Body of pancreas (tissue), 4 donors: ENCODE measurements around the gene HENMT1. TPM values are rescaled to one million over a fixed set of nuclear protein-coding genes. Genes with fewer than 3 reads are reported as not detected.
"Not testable (repeated sequence)": the region's sequence is repeated elsewhere in the genome, so short reads cannot be mapped to it uniquely, and the experiment has no call there.

Experiments used
- ATAC-seq: fragments of 150-250 bp; one replicate; pipeline ENCODE4 v1.9.1; 2016
- DNase-seq, 4 donors: peaks; one replicate each; pipeline ENCODE4 v3.0.0-alpha.2; 2019
- H3K27ac ChIP-seq, 4 donors: fragments of 200-600 bp; sonication (generic); 1 replicate in 3 of 4; 2 replicates in 1 of 4; pipeline versions ENCODE4 v1.5.1 to v1.6.1; 2016 to 2019; ENCODE audit warnings: mild to moderate bottlenecking in 1 of 4, mixed read lengths in 1 of 4, moderate library complexity in 1 of 4
- H3K27me3 ChIP-seq, 2 donors: fragments of 200-600 bp; sonication (generic); one replicate each; pipeline ENCODE4 v1.6.0; 2016; ENCODE audit warnings: mild to moderate bottlenecking in 1 of 2
- H3K36me3 ChIP-seq, 2 donors: fragments of 200-600 bp; sonication (generic); replicated peaks in 1 of 2; 2 replicates each; pipeline ENCODE4 v1.5.1; 2016; ENCODE audit warnings: low read depth in 2 of 2; ENCODE audit not compliant: insufficient read depth in 1 of 2
- H3K4me1 ChIP-seq: fragments of 200-600 bp; sonication (generic); one replicate; pipeline ENCODE4 v1.6.0; 2016
- H3K4me3 ChIP-seq, 2 donors: fragments of 200-600 bp; sonication (generic); 1 replicate in 1 of 2; 2 replicates in 1 of 2; pipeline ENCODE4 v1.5.1; 2016 to 2019
- H3K9me3 ChIP-seq, 3 donors: fragments of 200-600 bp; sonication (generic); 1 replicate in 2 of 3; 2 replicates in 1 of 3; pipeline ENCODE4 v1.5.1; 2016
- POLR2A ChIP-seq, 3 donors: fragments of 450-650 bp; IDR thresholded peaks; one replicate each; pipeline ENCODE4 v1.6.1; 2016; ENCODE audit warnings: antibody characterized with exemption in 3 of 3, mild to moderate bottlenecking in 2 of 3
- WGBS, 2 donors: methylation state at CpG; one replicate each; pipeline ENCODE4 v1.1.5; 2017; 5-methylcytosine and 5-hydroxymethylcytosine counted together
- intact Hi-C: fragments of 100-400 bp; cut with DNase I; formaldehyde crosslinking; loops from one replicate; pipeline ENCODE4 v1.15.1; 2023
- total RNA-seq, 2 donors: library from RNA; depleted of rRNA; stranded (reverse); fragments of >200 nt; gene quantifications; one replicate each; pipeline ENCODE4 v1.1.0, GENCODE V29; 2016
- TF ChIP-seq, protein P1 (sequence below), 7 experiments: fragments of 450-650 bp in 4 of 7; fragments of 200-600 bp in 3 of 7; sonication (generic) in 3 of 7; IDR thresholded peaks; one replicate each; pipeline ENCODE4 v1.5.1; 2016 to 2019; ENCODE audit warnings: antibody characterized with exemption in 7 of 7

The HENMT1 gene
- total RNA-seq, 2 donors from 2014 or later, result 1.3 to 1.6 TPM

DNA sequence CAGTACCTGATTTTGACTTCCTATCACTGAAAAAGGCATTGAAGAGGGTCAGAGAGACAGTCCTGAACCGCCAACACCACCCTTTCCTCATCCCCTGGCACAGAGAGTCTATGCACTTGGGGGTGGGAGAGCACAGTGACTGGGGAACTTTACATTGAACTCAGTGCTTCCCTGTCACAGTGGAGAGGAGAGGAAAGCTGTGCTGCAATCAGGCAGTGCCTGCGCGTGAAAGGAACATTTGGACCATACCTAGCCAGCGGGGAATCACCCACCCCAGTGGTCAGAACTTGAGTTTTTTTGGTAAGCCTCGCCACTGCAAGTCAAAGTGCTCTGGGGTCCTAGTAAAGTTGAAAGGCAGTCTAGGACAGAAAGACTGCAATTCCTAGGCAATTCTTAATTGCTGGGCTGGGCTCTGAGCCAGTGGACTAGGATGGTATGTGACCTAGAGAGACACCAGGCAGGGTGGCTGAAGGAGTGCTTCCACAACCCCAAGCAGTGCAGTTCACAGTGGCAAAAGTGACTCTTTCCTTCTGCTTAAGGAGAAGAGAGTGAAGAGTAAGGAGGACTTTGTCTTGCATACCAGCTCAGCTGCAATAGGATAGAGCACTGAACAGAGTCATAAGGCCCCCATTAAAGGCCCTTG, 9.4 kb upstream of the HENMT1 start:
- DNase-seq (no peak), ATAC-seq (no peak)
- intact Hi-C loops, result no loop called here
- Histone ChIP-seq H3K27me3 (no peaks in the 10 kb centered on the region), H3K4me3 (no peak overlapping the region), H3K9me3 (no peaks in the 10 kb centered on the region), H3K36me3 (no peaks in the 10 kb centered on the region), H3K27ac (no peak overlapping the region), H3K4me1 (no peaks in the 10 kb centered on the region)
- no peak for TF ChIP-seq POLR2A (IDR thresholded peaks at IDR 0.05)
- TF ChIP-seq, protein P1, sequence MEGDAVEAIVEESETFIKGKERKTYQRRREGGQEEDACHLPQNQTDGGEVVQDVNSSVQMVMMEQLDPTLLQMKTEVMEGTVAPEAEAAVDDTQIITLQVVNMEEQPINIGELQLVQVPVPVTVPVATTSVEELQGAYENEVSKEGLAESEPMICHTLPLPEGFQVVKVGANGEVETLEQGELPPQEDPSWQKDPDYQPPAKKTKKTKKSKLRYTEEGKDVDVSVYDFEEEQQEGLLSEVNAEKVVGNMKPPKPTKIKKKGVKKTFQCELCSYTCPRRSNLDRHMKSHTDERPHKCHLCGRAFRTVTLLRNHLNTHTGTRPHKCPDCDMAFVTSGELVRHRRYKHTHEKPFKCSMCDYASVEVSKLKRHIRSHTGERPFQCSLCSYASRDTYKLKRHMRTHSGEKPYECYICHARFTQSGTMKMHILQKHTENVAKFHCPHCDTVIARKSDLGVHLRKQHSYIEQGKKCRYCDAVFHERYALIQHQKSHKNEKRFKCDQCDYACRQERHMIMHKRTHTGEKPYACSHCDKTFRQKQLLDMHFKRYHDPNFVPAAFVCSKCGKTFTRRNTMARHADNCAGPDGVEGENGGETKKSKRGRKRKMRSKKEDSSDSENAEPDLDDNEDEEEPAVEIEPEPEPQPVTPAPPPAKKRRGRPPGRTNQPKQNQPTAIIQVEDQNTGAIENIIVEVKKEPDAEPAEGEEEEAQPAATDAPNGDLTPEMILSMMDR (IDR thresholded peaks at IDR 0.05), result no peak
- WGBS, 2 donors, result 75 to 87% methylated on average over 3 to 5 of the region's 5 CpGs

DNA sequence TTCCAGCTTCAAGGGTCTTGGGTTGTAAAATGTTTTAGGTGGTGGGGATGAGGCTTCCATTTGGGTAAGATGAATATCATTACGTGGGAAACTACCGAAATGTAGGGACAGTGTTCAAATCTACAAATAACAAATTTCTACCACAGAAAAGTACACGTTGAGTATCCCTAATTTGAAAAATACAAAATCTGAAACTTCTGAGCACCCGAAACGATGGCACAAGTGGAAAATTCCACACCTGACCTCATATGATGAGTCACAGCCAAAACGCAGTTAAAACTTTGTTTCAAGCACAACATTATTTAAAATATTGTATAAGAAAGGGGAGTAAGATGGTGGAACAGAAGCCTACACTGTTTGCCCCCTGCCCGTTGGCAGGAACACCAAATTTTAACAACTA, 8.8 kb upstream of the HENMT1 start:
- intact Hi-C loops, result no loop called here
- no peak overlapping the region for H3K27ac ChIP-seq
- no peaks in the 10 kb centered on the region for H3K27me3 ChIP-seq
- no peaks in the 10 kb centered on the region for H3K9me3 ChIP-seq
- DNase-seq, result no peak
- H3K4me1 ChIP-seq, result no peaks in the 10 kb centered on the region
- H3K4me3 ChIP-seq, result no peak overlapping the region
- whole genome bisulfite sequencing, 2 donors, result 64 to 65% methylated on average over 7 of the region's 7 CpGs
- no peaks in the 10 kb centered on the region for H3K36me3 ChIP-seq
- TF ChIP-seq POLR2A (IDR thresholded peaks at IDR 0.05), result no peak
- TF ChIP-seq, protein P1 (IDR thresholded peaks at IDR 0.05), result no peak
- ATAC-seq, result no peak

DNA sequence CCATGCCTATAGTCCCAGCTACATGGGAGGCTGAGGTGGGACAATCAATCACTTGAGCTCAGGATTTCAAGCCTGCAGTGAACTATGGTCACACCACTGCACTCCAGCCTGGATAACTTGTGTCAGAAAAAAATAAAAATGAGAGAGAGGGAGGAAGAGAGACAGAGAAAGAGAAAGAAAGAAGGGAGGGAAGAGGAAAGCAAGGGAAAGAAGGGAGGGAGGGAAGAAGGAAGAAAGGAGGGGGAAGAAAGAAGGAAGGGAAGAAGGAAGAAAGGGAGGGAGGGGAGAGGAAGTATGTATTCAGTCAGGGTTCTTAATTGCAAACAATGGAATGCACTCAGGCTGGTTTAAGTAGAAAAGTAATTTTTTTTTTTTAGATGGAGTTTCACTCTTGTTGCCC, 7.9 kb upstream of the HENMT1 start:
- Histone ChIP-seq H3K36me3 (no peaks in the 10 kb centered on the region), H3K9me3 (no peaks in the 10 kb centered on the region), H3K4me3 (no peak overlapping the region), H3K4me1 (no peaks in the 10 kb centered on the region), H3K27me3 (no peaks in the 10 kb centered on the region), H3K27ac (no peak overlapping the region)
- DNase-seq (no peak), ATAC-seq (no peak)
- intact Hi-C loops, result no loop called here
- TF ChIP-seq POLR2A (IDR thresholded peaks at IDR 0.05), result no peak

DNA sequence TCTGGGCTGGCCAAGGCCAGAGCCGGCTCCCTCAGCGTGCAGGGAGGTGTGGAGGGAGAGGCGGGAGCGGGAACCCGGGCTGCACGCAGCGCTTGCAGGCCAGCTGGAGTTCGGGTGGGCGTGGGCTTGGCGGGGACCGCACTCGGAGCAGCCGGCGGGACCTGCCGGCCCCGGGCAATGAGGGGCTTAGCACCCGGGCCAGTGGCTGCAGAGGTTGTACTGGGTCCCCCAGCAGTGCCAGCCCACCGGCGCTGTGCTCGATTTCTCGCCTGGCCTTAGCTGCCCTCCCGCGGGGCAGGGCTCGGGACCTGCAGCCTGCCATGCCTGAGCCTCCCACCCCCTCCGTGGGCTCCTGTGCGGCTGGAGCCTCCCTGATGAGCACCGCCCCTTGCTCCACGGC, 6.5 kb upstream of the HENMT1 start:
- H3K9me3 ChIP-seq, DNase-seq, H3K4me1 ChIP-seq, H3K27me3 ChIP-seq, ATAC-seq, H3K27ac ChIP-seq, intact Hi-C loops, H3K36me3 ChIP-seq, H3K4me3 ChIP-seq: not testable (repeated sequence)
- WGBS, 2 donors, result 89 to 94% methylated on average over 5 to 23 of the region's 28 CpGs

DNA sequence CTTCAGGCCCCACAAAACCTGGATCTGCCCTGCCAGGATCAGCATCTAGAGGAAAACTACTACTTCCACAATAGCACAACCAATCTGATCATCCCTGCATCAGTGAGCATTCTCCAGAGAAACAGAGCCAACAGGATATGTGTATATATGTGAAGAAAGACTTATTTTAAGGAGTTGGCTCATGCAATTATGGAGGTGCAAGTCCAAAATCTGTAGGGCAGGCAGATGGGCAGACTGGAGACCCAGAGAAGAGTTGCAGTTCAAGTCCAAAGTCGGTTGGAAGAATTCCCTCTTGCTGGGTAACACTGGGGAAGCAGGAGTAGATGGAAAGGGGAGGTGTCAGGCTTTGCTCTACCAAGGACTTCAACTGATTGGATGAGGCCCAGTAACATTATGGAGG, 4.9 kb upstream of the HENMT1 start:
- no peaks in the 10 kb centered on the region for H3K36me3 ChIP-seq
- no peak overlapping the region for H3K27ac ChIP-seq
- peaks cover 0 to 6% of the 10 kb centered on the region in 2 donors for H3K27me3 ChIP-seq
- DNase-seq, result no peak
- TF ChIP-seq POLR2A (IDR thresholded peaks at IDR 0.05), result no peak
- TF ChIP-seq, protein P1 (IDR thresholded peaks at IDR 0.05), result no peak
- no peak for ATAC-seq
- peaks cover 7% of the 10 kb centered on the region for H3K4me1 ChIP-seq
- intact Hi-C loops, result no loop called here
- no peaks in the 10 kb centered on the region for H3K9me3 ChIP-seq
- WGBS, 2 donors, result 38 to 46% methylated on average over 1 of the region's 1 CpG
- no peak overlapping the region for H3K4me3 ChIP-seq

DNA sequence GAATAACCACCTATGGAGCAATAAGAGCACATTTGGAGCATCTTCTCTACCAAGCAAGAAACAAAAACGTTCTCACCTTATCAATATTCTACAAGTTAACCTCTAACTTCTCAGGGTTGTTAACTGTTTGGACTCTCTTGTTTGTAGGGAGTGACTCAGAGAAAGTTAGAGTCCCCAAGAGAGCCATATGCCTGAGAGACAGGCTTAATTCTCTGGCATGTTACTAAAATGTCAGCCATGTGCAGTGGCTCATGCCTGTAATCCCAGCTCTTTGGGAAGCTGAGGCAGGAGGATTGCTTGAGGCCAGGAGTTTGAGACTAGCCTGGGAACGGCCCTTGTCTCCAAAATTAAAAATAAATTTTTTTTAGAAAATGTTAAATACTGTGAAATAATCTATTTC, 4.2 kb upstream of the HENMT1 start:
- WGBS, 2 donors, result 53% methylated on average over 2 of the region's 2 CpGs
- Histone ChIP-seq H3K4me3 (no peak overlapping the region), H3K36me3 (no peaks in the 10 kb centered on the region), H3K27ac (no peak overlapping the region), H3K9me3 (no peaks in the 10 kb centered on the region), H3K27me3 (peaks cover 0 to 6% of the 10 kb centered on the region in 2 donors), H3K4me1 (peaks cover 8% of the 10 kb centered on the region)
- ATAC-seq, result no peak
- intact Hi-C loops, result no loop called here
- no peak for TF ChIP-seq POLR2A (IDR thresholded peaks at IDR 0.05)
- TF ChIP-seq, protein P1 (IDR thresholded peaks at IDR 0.05), result no peak
- DNase-seq, result no peak
